Upper lobe of right lung (tissue), 1 donor: Measurements from ENCODE around the gene POLR1D. TPM values are rescaled to one million over a fixed set of nuclear protein-coding genes. Genes with fewer than 3 reads are reported as not detected.

ENCODE experiments used
- ATAC-seq: fragments of 200-7000 bp; cut with Tn5 transposase; one replicate; pipeline ENCODE4 v1.9.1; 2020; ENCODE audit warnings: mild to moderate bottlenecking, moderate library complexity
- DNase-seq: peaks from one replicate; pipeline ENCODE4 v3.0.0-alpha.2; 2020
- H3K27ac ChIP-seq: fragments of 200-600 bp; one replicate; pipeline ENCODE4 v1.8.0; 2022
- H3K27me3 ChIP-seq: fragments of 200-600 bp; one replicate; pipeline ENCODE4 v1.8.0; 2022; ENCODE audit warnings: mild to moderate bottlenecking
- H3K36me3 ChIP-seq: fragments of 200-600 bp; one replicate; pipeline ENCODE4 v1.8.0; 2022
- H3K4me1 ChIP-seq: fragments of 200-600 bp; one replicate; pipeline ENCODE4 v1.8.0; 2022
- H3K4me3 ChIP-seq: fragments of 200-600 bp; one replicate; pipeline ENCODE4 v1.8.0; 2022; ENCODE audit warnings: mild to moderate bottlenecking
- H3K9me3 ChIP-seq: fragments of 200-600 bp; one replicate; pipeline ENCODE4 v1.8.0; 2022
- CTCF ChIP-seq: fragments of 200-600 bp; IDR thresholded peaks from one replicate; pipeline ENCODE4 v1.8.0; 2022; ENCODE audit warnings: antibody characterized with exemption
- intact Hi-C: fragments of 100-400 bp; cut with DNase I; formaldehyde crosslinking; loops from one replicate; pipeline ENCODE4 v1.11.0; 2022
- total RNA-seq: library from RNA; stranded (reverse); fragmentation: NEBNext Ultra II Directional; extraction: Animal tissue kit (Norgen Biotek cat#: 25700); gene quantifications from one replicate; pipeline ENCODE4 v1.2.1, GENCODE V29; 2021
- donor health status: DM: no; HTN: yes; CAD: no; lungs with severe emphysema.

POLR1D gene
- total RNA-seq, 1 donor from 2014 or later: 114 TPM

- TF ChIP-seq CTCF: no peak
- no peak overlapping the region for H3K4me3 ChIP-seq
- no peaks in the 10 kb centered on the region for H3K27me3 ChIP-seq
- no peaks in the 10 kb centered on the region for H3K9me3 ChIP-seq
- H3K27ac ChIP-seq: no peak overlapping the region
- DNase-seq: no peak
- H3K4me1 ChIP-seq: no peaks in the 10 kb centered on the region
- peaks cover 19% of the 10 kb centered on the region for H3K36me3 ChIP-seq
- intact Hi-C loops: no loop called here
- no peak for ATAC-seq
Observed at GRCh38 chr13:27665333-27665732, 43.6 kb downstream of the POLR1D start.

GRCh38 chr13:27665761-27666160 lies 44.1 kb downstream of the POLR1D start:
- DNase-seq: no peak
- Histone ChIP-seq H3K27me3 (no peaks in the 10 kb centered on the region), H3K27ac (no peak overlapping the region), H3K9me3 (no peaks in the 10 kb centered on the region), H3K4me1 (no peaks in the 10 kb centered on the region), H3K36me3 (peaks cover 19% of the 10 kb centered on the region), H3K4me3 (no peak overlapping the region)
- no peak for ATAC-seq
- intact Hi-C loops: no loop called here
- no peak for TF ChIP-seq CTCF

- intact Hi-C loops: no loop called here
- Histone ChIP-seq H3K4me3 (no peak overlapping the region), H3K36me3 (peaks cover 19% of the 10 kb centered on the region), H3K27ac (no peak overlapping the region), H3K4me1 (no peaks in the 10 kb centered on the region), H3K27me3 (no peaks in the 10 kb centered on the region), H3K9me3 (no peaks in the 10 kb centered on the region)
- DNase-seq: no peak
- TF ChIP-seq CTCF: no peak
- no peak for ATAC-seq
Observed at GRCh38 chr13:27666951-27667350, 45.3 kb downstream of the POLR1D start.

- no peaks in the 10 kb centered on the region for H3K4me1 ChIP-seq
- H3K4me3 ChIP-seq: no peak overlapping the region
- no peaks in the 10 kb centered on the region for H3K9me3 ChIP-seq
- DNase-seq (no peak), ATAC-seq (no peak)
- peaks cover 19% of the 10 kb centered on the region for H3K36me3 ChIP-seq
- intact Hi-C loops: no loop called here
- TF ChIP-seq CTCF: no peak
- H3K27me3 ChIP-seq: no peaks in the 10 kb centered on the region
- no peak overlapping the region for H3K27ac ChIP-seq
Observed at GRCh38 chr13:27667946-27668345, 46.3 kb downstream of the POLR1D start.

GRCh38 chr13:27670861-27671260 lies 49.2 kb downstream of the POLR1D start:
- Histone ChIP-seq H3K4me3 (no peak overlapping the region), H3K4me1 (no peaks in the 10 kb centered on the region), H3K9me3 (no peaks in the 10 kb centered on the region), H3K27ac (no peak overlapping the region), H3K27me3 (no peaks in the 10 kb centered on the region), H3K36me3 (peaks cover 16% of the 10 kb centered on the region)
- intact Hi-C loops: no loop called here
- DNase-seq (no peak), ATAC-seq (no peak)
- no peak for TF ChIP-seq CTCF

- Histone ChIP-seq H3K27me3 (no peaks in the 10 kb centered on the region), H3K4me3 (no peak overlapping the region), H3K9me3 (no peaks in the 10 kb centered on the region), H3K27ac (no peak overlapping the region), H3K36me3 (peaks cover 5% of the 10 kb centered on the region), H3K4me1 (no peaks in the 10 kb centered on the region)
- intact Hi-C loops: no loop called here
- no peak for TF ChIP-seq CTCF
- DNase-seq (no peak), ATAC-seq (no peak)
Observed at GRCh38 chr13:27672025-27672424, 50.3 kb downstream of the POLR1D start.
